HepG2 (cell line): Measurements from ENCODE around the gene DOK4. TPM values are rescaled to one million over a fixed set of nuclear protein-coding genes. Genes with fewer than 3 reads are reported as not detected.

Source experiments
- ATAC-seq: fragments of 200-7000 bp; cut with Tn5 transposase; 3 replicates; pipeline ENCODE4 v1.9.1; 2020; ENCODE audit warnings: mild to moderate bottlenecking, moderate library complexity
- BruUV-seq: library from RNA; stranded (reverse); fragments of 400-500 nt; replicated peaks from 2 replicates; lab custom pipeline; 2021; lab: Mats Ljungman, UMichigan
- CTCF ChIA-PET: fragments of 300-600 bp; formaldehyde crosslinking; extraction: SDS; loops from one replicate; lab custom pipeline; 2021; ENCODE audit warnings: low total read pairs, inconsistent platforms, low intra/inter-chr PET ratio; lab: Yijun Ruan, JAX
- POLR2A ChIA-PET: fragments of 350-600 bp; sonication (Branson Sonifier 250); formaldehyde crosslinking; loops from one replicate; lab custom pipeline; 2020; ENCODE audit warnings: antibody characterized with exemption, inconsistent platforms; lab: Yijun Ruan, JAX
- DNase-seq: peaks from one replicate; pipeline ENCODE4 v3.0.0-alpha.2; 2015; ENCODE audit warnings: low spot score
- FAIRE-seq: peaks from 3 replicates; lab custom pipeline; 2011; peaks lifted over from hg19 to GRCh38; lab: Jason Lieb, UNC
- H2AFZ ChIP-seq: one replicate; pipeline ENCODE4 v1.6.1; 2011; ENCODE audit warnings: low read length, inconsistent platforms
- H3K27ac ChIP-seq: fragments of 300-600 bp; 3 replicates; pipeline ENCODE4 v1.8.0; 2011; ENCODE audit warnings: mixed run types, mild to moderate bottlenecking, mixed read lengths, low read length, inconsistent platforms; ENCODE audit not compliant: insufficient read depth; ENCODE audit errors: extremely low read length
- H3K27me3 ChIP-seq, 2 experiments: fragments of 200-600 bp in 1 of 2; 2 replicates in 1 of 2; 3 replicates in 1 of 2; pipeline versions ENCODE4 v1.6.0 to v1.8.0; 2011; ENCODE audit warnings: low read length in 2 of 2, mild to moderate bottlenecking in 2 of 2, moderate library complexity in 2 of 2, inconsistent platforms in 1 of 2; ENCODE audit not compliant: insufficient read depth in 2 of 2, control insufficient read depth in 1 of 2
- H3K36me3 ChIP-seq, 2 experiments: fragments of 200-600 bp in 1 of 2; replicated peaks in 1 of 2; 2 replicates in 1 of 2; 3 replicates in 1 of 2; pipeline versions ENCODE4 v1.5.1 to v1.8.0; 2011; ENCODE audit warnings: low read length in 2 of 2, inconsistent platforms in 1 of 2; ENCODE audit not compliant: insufficient read depth in 2 of 2, control insufficient read depth in 1 of 2
- H3K4me1 ChIP-seq: 2 replicates; pipeline ENCODE4 v1.5.1; 2012; ENCODE audit warnings: low read length, inconsistent platforms; ENCODE audit not compliant: insufficient read depth
- H3K4me2 ChIP-seq: 2 replicates; pipeline ENCODE4 v1.6.0; 2011; ENCODE audit warnings: low read depth, low read length, inconsistent platforms
- H3K4me3 ChIP-seq, 3 experiments: fragments of 200-600 bp in 1 of 3; sonication (generic), shearing (Covaris generic) in 1 of 3; replicated peaks in 1 of 3; 2 replicates each; pipeline ENCODE4 v1.5.1; 2011 to 2016; ENCODE audit warnings: low read length in 3 of 3, inconsistent platforms in 2 of 3, low read depth in 2 of 3, mild to moderate bottlenecking in 2 of 3, control low read depth in 1 of 3, mixed read lengths in 1 of 3; ENCODE audit not compliant: insufficient read depth in 1 of 3
- H3K79me2 ChIP-seq: one replicate; pipeline ENCODE4 v1.6.1; 2011; ENCODE audit warnings: low read length, inconsistent platforms; ENCODE audit not compliant: insufficient read depth
- H3K9ac ChIP-seq: 2 replicates; pipeline ENCODE4 v1.6.0; 2011; ENCODE audit warnings: mild to moderate bottlenecking, low read depth, low read length, inconsistent platforms; ENCODE audit not compliant: insufficient read depth
- H3K9me3 ChIP-seq: 2 replicates; pipeline ENCODE4 v1.5.1; 2012; ENCODE audit warnings: mild to moderate bottlenecking, low read length
- H4K20me1 ChIP-seq: 2 replicates; pipeline ENCODE4 v1.6.0; 2011; ENCODE audit warnings: inconsistent platforms, mild to moderate bottlenecking, low read length, moderate library complexity; ENCODE audit not compliant: insufficient read depth
- ATF6 ChIP-seq: sonication (generic); formaldehyde crosslinking; conservative IDR thresholded peaks from 2 replicates; pipeline ENCODE4 v1.4.0; 2020; ENCODE audit warnings: missing genetic modification reagents
- ATF7 ChIP-seq, 2 experiments: fragments of 450-650 bp in 1 of 2; sonication (generic) in 1 of 2; formaldehyde crosslinking in 1 of 2; IDR thresholded peaks; 2 replicates each; pipeline versions ENCODE4 v1.4.0 to v1.6.1; 2016 to 2020; ENCODE audit warnings: antibody characterized with exemption in 1 of 2, mild to moderate bottlenecking in 1 of 2, missing genetic modification reagents in 1 of 2
- DNMT3B ChIP-seq: conservative IDR thresholded peaks from 2 replicates; pipeline ENCODE4 v1.6.1; 2016; ENCODE audit warnings: missing biosample characterization, control low read depth
- GPN1 ChIP-seq: sonication (generic); formaldehyde crosslinking; IDR thresholded peaks from 2 replicates; pipeline ENCODE4 v1.5.1; 2020; ENCODE audit warnings: missing genetic modification reagents, borderline replicate concordance
- HMGXB3 ChIP-seq: sonication (generic); formaldehyde crosslinking; IDR thresholded peaks from 2 replicates; pipeline ENCODE4 v1.4.0; 2020; ENCODE audit warnings: missing genetic modification reagents, borderline replicate concordance
- LCORL ChIP-seq, 2 experiments: fragments of 450-650 bp in 1 of 2; sonication (generic) in 1 of 2; formaldehyde crosslinking in 1 of 2; IDR thresholded peaks; 2 replicates each; pipeline versions ENCODE4 v1.5.0 to v1.6.1; 2017 to 2020; ENCODE audit warnings: antibody characterized with exemption in 1 of 2, missing genetic modification reagents in 1 of 2
- TEAD3 ChIP-seq: optimal IDR thresholded peaks from 2 replicates; pipeline ENCODE3; 2016; ENCODE audit warnings: borderline replicate concordance
- ZBTB33 ChIP-seq: sonication (generic); formaldehyde crosslinking; IDR thresholded peaks from 2 replicates; pipeline ENCODE4 v1.4.0; 2020; ENCODE audit warnings: missing genetic modification reagents
- ZNF468 ChIP-seq: sonication (generic); formaldehyde crosslinking; IDR thresholded peaks from 2 replicates; pipeline ENCODE4 v1.8.0; 2022; ENCODE audit warnings: mild to moderate bottlenecking, moderate library complexity, missing genetic modification reagents
- ZUFSP ChIP-seq: sonication (generic); formaldehyde crosslinking; IDR thresholded peaks from 2 replicates; pipeline ENCODE4 v1.9.0; 2021; ENCODE audit warnings: missing genetic modification reagents, mild to moderate bottlenecking, borderline replicate concordance
- WGBS: methylation state at CpG from one replicate; pipeline ENCODE4 v1.1.6; 2017; ENCODE audit warnings: low lambda C conversion rate; 5-methylcytosine and 5-hydroxymethylcytosine counted together
- in situ Hi-C: cut with HindIII; loops from 2 replicates; pipeline ENCODE4 v1.10.0; 2017; ENCODE audit warnings: low pct_unique_long_range_greater_than_20kb; ENCODE audit not compliant: extremely low pct_ligation_motif_present
- intact Hi-C: fragments of 100-400 bp; cut with micrococcal nuclease; formaldehyde crosslinking; loops from one replicate; pipeline ENCODE4 v1.10.0; 2022; ENCODE audit not compliant: unreplicated experiment
- polyA plus RNA-seq, 8 experiments: library from polyadenylated mRNA; depleted of rRNA in 3 of 8; stranded (reverse) in 7 of 8; unstranded in 1 of 8; fragments of >200 nt; fragmentation: Illumina TruSeq in 4 of 8; extraction: Trizol in 4 of 8; gene quantifications; 2 replicates each; pipeline versions ENCODE4 v1.2.1 to v1.2.3, GENCODE V29; 2011 to 2016; ENCODE audit warnings: low read depth in 4 of 8, missing spikeins in 1 of 8, mixed read lengths in 1 of 8; ENCODE audit not compliant: insufficient read depth in 1 of 8
- total RNA-seq, 5 experiments: library from RNA; depleted of rRNA; stranded (reverse); fragments of >200 nt; fragmentation: Illumina TruSeq; extraction: Trizol; gene quantifications; 2 replicates each; pipeline ENCODE4 v1.2.3, GENCODE V29; 2016; ENCODE audit warnings: low read depth in 1 of 5

The DOK4 gene
- total and polyA plus RNA-seq, 2 of the 13 experiments (the other 11 are each of a cell fraction or from before 2014, with no cell fraction given) = 52.7 to 70.0 TPM

GRCh38 chr16:57535680-57536305, 49.5 kb upstream of the DOK4 start:
- H2AFZ ChIP-seq = no peak overlapping the region
- peak overlapping the region; percentile 69 to 82 (median 79) for H3K4me3 ChIP-seq
- CTCF ChIA-PET = no interaction called here
- intact Hi-C loops = no loop called here
- 4% methylated on average over 32 of the region's 50 CpGs for WGBS
- H3K36me3 ChIP-seq = no peaks in the 10 kb centered on the region
- FAIRE-seq = peak; percentile 57
- peak overlapping the region; percentile 99 for H3K4me2 ChIP-seq
- in situ Hi-C loops = no loop called here
- H3K9ac ChIP-seq = peak overlapping the region; percentile 50; the same call in 1 of the 2 replicates
- H3K27me3 ChIP-seq = peaks cover 1 to 39% of the 10 kb centered on the region in 2 experiments
- H3K79me2 ChIP-seq = no peaks in the 10 kb centered on the region
- POLR2A ChIA-PET = interaction anchor here (0.8 to 1.3 kb wide), 3 partner anchors 10 to 163 kb away, joined by 3 read pairs; partner anchors contain the start of genes CIAPIN1, COQ9 and CX3CL1
- H3K27ac ChIP-seq = no peak overlapping the region
- H3K9me3 ChIP-seq = no peaks in the 10 kb centered on the region
- no TSS peak for BruUV-seq
- DNase-seq = peak; percentile 77
- H3K4me1 ChIP-seq = peaks cover 62% of the 10 kb centered on the region
- ATAC-seq = peak; percentile 95
- no peaks in the 10 kb centered on the region for H4K20me1 ChIP-seq
- TF ChIP-seq TEAD3 (peak; percentile 20), GPN1 (CRISPR knock-in tag) (no peak), HMGXB3 (CRISPR knock-in tag) (peak; percentile 59; the same call in 1 of the 2 replicates), DNMT3B (CRISPR knock-in tag) (0 out of 2 replicates have a peak, but pooled peaks have one; percentile 44), ZBTB33 (CRISPR knock-in tag) (0 out of 2 replicates have a peak, but pooled peaks have one; percentile 31), ZUFSP (CRISPR knock-in tag) (no peak), LCORL (IDR thresholded peaks at IDR 0.05) (no peak), LCORL (CRISPR knock-in tag; IDR thresholded peaks at IDR 0.05) (peak; percentile 57; the same call in 1 of the 2 replicates), ATF7 (IDR thresholded peaks at IDR 0.05) (no peak), ATF7 (CRISPR knock-in tag; IDR thresholded peaks at IDR 0.05) (no peak), ATF6 (CRISPR knock-in tag) (no peak), ZNF468 (CRISPR knock-in tag) (no peak)
